ENCODE data around the gene PDIK1L.

PDIK1L gene

DNA sequence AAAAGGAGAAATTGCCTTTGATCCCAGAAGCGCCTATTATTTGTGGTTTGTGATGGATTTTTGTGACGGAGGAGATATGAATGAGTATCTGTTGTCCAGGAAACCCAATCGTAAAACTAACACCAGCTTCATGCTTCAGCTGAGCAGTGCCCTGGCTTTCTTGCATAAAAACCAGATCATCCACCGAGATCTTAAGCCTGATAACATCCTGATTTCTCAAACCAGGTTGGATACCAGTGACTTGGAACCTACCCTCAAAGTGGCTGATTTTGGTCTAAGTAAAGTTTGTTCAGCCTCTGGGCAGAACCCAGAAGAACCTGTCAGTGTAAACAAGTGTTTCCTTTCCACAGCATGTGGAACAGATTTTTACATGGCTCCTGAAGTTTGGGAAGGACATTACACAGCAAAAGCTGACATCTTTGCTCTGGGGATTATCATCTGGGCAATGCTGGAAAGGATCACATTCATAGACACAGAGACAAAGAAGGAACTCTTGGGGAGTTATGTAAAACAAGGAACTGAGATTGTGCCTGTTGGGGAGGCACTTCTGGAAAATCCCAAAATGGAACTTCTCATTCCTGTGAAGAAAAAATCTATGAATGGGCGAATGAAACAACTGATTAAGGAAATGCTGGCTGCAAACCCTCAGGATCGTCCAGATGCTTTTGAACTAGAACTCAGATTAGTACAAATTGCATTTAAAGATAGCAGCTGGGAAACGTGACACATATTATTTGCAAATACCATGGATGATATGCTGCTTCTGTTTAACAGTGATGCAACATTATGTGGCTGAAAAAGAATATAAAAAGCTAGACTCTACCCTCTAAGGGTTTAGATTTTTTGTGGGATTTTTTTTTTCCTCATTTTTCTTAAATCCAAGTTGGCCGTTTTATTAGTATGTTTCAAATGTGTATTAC lies 10.5 kb downstream of the PDIK1L start (continued):
- TF ChIP-seq, protein P1, sequence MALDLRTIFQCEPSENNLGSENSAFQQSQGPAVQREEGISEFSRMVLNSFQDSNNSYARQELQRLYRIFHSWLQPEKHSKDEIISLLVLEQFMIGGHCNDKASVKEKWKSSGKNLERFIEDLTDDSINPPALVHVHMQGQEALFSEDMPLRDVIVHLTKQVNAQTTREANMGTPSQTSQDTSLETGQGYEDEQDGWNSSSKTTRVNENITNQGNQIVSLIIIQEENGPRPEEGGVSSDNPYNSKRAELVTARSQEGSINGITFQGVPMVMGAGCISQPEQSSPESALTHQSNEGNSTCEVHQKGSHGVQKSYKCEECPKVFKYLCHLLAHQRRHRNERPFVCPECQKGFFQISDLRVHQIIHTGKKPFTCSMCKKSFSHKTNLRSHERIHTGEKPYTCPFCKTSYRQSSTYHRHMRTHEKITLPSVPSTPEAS (tag by site-specific recombination; IDR thresholded peaks at IDR 0.05): no peak
- TF ChIP-seq, protein P2, sequence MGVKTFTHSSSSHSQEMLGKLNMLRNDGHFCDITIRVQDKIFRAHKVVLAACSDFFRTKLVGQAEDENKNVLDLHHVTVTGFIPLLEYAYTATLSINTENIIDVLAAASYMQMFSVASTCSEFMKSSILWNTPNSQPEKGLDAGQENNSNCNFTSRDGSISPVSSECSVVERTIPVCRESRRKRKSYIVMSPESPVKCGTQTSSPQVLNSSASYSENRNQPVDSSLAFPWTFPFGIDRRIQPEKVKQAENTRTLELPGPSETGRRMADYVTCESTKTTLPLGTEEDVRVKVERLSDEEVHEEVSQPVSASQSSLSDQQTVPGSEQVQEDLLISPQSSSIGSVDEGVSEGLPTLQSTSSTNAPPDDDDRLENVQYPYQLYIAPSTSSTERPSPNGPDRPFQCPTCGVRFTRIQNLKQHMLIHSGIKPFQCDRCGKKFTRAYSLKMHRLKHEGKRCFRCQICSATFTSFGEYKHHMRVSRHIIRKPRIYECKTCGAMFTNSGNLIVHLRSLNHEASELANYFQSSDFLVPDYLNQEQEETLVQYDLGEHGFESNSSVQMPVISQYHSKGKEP (tag by site-specific recombination; IDR thresholded peaks at IDR 0.05): 0 out of 2 replicates have a peak, but pooled peaks have one; percentile 4
- TF ChIP-seq SP7 (tag by site-specific recombination; IDR thresholded peaks at IDR 0.05): peak; percentile 22; the same call in 1 of the 2 replicates
- TF ChIP-seq ZNF292 (tag by site-specific recombination; IDR thresholded peaks at IDR 0.05; ENCODE audit: borderline replicate concordance, low read depth): no peak
- no peak for TF ChIP-seq ZNF449 (tag by site-specific recombination; IDR thresholded peaks at IDR 0.05)
- no peak for TF ChIP-seq GLI2 (tag by site-specific recombination; IDR thresholded peaks at IDR 0.05; ENCODE audit: borderline replicate concordance, low read depth)
- no peak for TF ChIP-seq ZNF768 (tag by site-specific recombination; IDR thresholded peaks at IDR 0.05)

GRCh38 chr1:26122988-26123973 lies 11.7 kb downstream of the PDIK1L start:
- POLR2A ChIA-PET: interaction anchor here (0.7 to 1.2 kb wide), 6 partner anchors 8 to 224 kb away, joined by 3 to 4 read pairs (median 3); partner anchors contain the start of gene PDIK1L
- TF ChIP-seq ZEB2 (tag by site-specific recombination; IDR thresholded peaks at IDR 0.05) (0 out of 2 replicates have a peak, but pooled peaks have one; percentile 51), REPIN1 (tag by site-specific recombination; IDR thresholded peaks at IDR 0.05; ENCODE audit: low read depth) (no peak), ZNF221 (tag by site-specific recombination; IDR thresholded peaks at IDR 0.05; ENCODE audit: borderline replicate concordance) (no peak), ZNF768 (tag by site-specific recombination; IDR thresholded peaks at IDR 0.05) (no peak), PRDM10 (tag by site-specific recombination; IDR thresholded peaks at IDR 0.05) (peak; percentile 63), ZNF133 (tag by site-specific recombination; IDR thresholded peaks at IDR 0.05) (no peak), PRDM1 (tag by site-specific recombination; IDR thresholded peaks at IDR 0.05) (peak; percentile 53; the same call in 1 of the 2 replicates), FEZF1 (tag by site-specific recombination; IDR thresholded peaks at IDR 0.05) (peak; percentile 41; the same call in 1 of the 2 replicates), GLIS1 (tag by site-specific recombination; IDR thresholded peaks at IDR 0.05) (no peak), ZNF558 (tag by site-specific recombination; IDR thresholded peaks at IDR 0.05) (no peak), ZNF2 (tag by site-specific recombination; IDR thresholded peaks at IDR 0.05) (no peak)
- TF ChIP-seq, protein P3, sequence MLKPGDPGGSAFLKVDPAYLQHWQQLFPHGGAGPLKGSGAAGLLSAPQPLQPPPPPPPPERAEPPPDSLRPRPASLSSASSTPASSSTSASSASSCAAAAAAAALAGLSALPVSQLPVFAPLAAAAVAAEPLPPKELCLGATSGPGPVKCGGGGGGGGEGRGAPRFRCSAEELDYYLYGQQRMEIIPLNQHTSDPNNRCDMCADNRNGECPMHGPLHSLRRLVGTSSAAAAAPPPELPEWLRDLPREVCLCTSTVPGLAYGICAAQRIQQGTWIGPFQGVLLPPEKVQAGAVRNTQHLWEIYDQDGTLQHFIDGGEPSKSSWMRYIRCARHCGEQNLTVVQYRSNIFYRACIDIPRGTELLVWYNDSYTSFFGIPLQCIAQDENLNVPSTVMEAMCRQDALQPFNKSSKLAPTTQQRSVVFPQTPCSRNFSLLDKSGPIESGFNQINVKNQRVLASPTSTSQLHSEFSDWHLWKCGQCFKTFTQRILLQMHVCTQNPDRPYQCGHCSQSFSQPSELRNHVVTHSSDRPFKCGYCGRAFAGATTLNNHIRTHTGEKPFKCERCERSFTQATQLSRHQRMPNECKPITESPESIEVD (tag by site-specific recombination; IDR thresholded peaks at IDR 0.05): peak; percentile 53; the same call in 1 of the 2 replicates
- TF ChIP-seq, protein P4, sequence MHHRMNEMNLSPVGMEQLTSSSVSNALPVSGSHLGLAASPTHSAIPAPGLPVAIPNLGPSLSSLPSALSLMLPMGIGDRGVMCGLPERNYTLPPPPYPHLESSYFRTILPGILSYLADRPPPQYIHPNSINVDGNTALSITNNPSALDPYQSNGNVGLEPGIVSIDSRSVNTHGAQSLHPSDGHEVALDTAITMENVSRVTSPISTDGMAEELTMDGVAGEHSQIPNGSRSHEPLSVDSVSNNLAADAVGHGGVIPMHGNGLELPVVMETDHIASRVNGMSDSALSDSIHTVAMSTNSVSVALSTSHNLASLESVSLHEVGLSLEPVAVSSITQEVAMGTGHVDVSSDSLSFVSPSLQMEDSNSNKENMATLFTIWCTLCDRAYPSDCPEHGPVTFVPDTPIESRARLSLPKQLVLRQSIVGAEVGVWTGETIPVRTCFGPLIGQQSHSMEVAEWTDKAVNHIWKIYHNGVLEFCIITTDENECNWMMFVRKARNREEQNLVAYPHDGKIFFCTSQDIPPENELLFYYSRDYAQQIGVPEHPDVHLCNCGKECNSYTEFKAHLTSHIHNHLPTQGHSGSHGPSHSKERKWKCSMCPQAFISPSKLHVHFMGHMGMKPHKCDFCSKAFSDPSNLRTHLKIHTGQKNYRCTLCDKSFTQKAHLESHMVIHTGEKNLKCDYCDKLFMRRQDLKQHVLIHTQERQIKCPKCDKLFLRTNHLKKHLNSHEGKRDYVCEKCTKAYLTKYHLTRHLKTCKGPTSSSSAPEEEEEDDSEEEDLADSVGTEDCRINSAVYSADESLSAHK (tag by site-specific recombination; IDR thresholded peaks at IDR 0.05): no peak

More at GRCh38 chr1:26122988-26123973, 11.7 kb downstream of the PDIK1L start:
- H3K4me3 ChIP-seq (ENCODE audit: low read depth, low read length): no peak overlapping the region
- CTCF ChIA-PET: interaction anchor here (0.7 to 2.9 kb wide), 11 partner anchors 10 to 233 kb away, joined by 3 to 16 read pairs (median 4); partner anchors contain the start of gene CEP85
- H3K36me3 ChIP-seq (ENCODE audit: control insufficient read depth in 2 of 2, insufficient read depth in 1 of 2, low read length in 2 of 2): peaks cover 5 to 20% of the 10 kb centered on the region in 2 experiments; a peak in 2 of 3 replicates
- no peak overlapping the region for H3K27ac ChIP-seq (ENCODE audit: extremely low read depth, low read depth, low read length)
- H3K4me1 ChIP-seq (ENCODE audit: control insufficient read depth, insufficient read depth, low read length): peaks cover 11% of the 10 kb centered on the region; the same call in 1 of the 2 replicates
- no peaks in the 10 kb centered on the region for H3K9me3 ChIP-seq (ENCODE audit: control insufficient read depth, insufficient read depth, low read depth, low read length)

All from HEK293 (cell line).